Esophagus squamous epithelium (tissue), 5 donors: ENCODE results near the gene RELCH. TPM values are rescaled to one million over a fixed set of nuclear protein-coding genes. Genes with fewer than 3 reads are reported as not detected.

Experiments
- DNase-seq: peaks from one replicate; lab custom pipeline; 2025; lab: John Stamatoyannopoulos, UW
- H3K27ac ChIP-seq, 4 donors: fragments of 200-600 bp; sonication (generic); one replicate each; pipeline ENCODE4 v1.5.1; 2016 to 2019; ENCODE audit warnings: mild to moderate bottlenecking in 1 of 4
- H3K27me3 ChIP-seq, 4 donors: fragments of 200-600 bp; sonication (generic); 1 replicate in 3 of 4; 2 replicates in 1 of 4; pipeline versions ENCODE4 v1.5.1 to v1.6.0; 2017 to 2021; ENCODE audit warnings: antibody characterized with exemption in 1 of 4
- H3K36me3 ChIP-seq, 3 donors: fragments of 200-600 bp; sonication (generic); one replicate each; pipeline ENCODE4 v1.5.1; 2016 to 2019
- H3K4me1 ChIP-seq, 3 donors: fragments of 200-600 bp; sonication (generic); one replicate each; pipeline ENCODE4 v1.5.1; 2017 to 2019
- H3K4me3 ChIP-seq, 4 donors: fragments of 200-600 bp; sonication (generic); 1 replicate in 3 of 4; 2 replicates in 1 of 4; pipeline ENCODE4 v1.5.1; 2016 to 2019; ENCODE audit warnings: mild to moderate bottlenecking in 2 of 4, moderate library complexity in 1 of 4
- H3K9me3 ChIP-seq, 3 donors: fragments of 200-600 bp; sonication (generic); one replicate each; pipeline ENCODE4 v1.5.1; 2016 to 2019
- CTCF ChIP-seq, 6 experiments: fragments of 450-650 bp in 4 of 6; fragments of 200-600 bp in 2 of 6; sonication (generic) in 2 of 6; IDR thresholded peaks; one replicate each; pipeline ENCODE4 v1.5.1; 2016 to 2019; ENCODE audit warnings: antibody characterized with exemption in 6 of 6, mild to moderate bottlenecking in 4 of 6, moderate library complexity in 4 of 6
- POLR2A ChIP-seq, 4 donors: fragments of 450-650 bp; IDR thresholded peaks; one replicate each; pipeline ENCODE4 v1.6.1; 2017; ENCODE audit warnings: antibody characterized with exemption in 4 of 4, mild to moderate bottlenecking in 4 of 4, moderate library complexity in 3 of 4
- WGBS, 2 donors: methylation state at CpG; one replicate each; pipeline ENCODE4 v1.1.5; 2018; 5-methylcytosine and 5-hydroxymethylcytosine counted together
- intact Hi-C: fragments of 100-400 bp; cut with DNase I; formaldehyde crosslinking; loops from one replicate; pipeline ENCODE4 v1.15.0; 2022
- small RNA-seq, 4 donors: library from RNA; depleted of rRNA; stranded (forward); fragments of <200 nt; gene quantifications; one replicate each; pipeline ENCODE3, GENCODE V24; 2016
- total RNA-seq, 4 donors: library from RNA; depleted of rRNA; stranded (reverse); fragments of >200 nt; gene quantifications; one replicate each; pipeline ENCODE4 v1.1.0, GENCODE V29; 2016
- donor health status: DM: yes; HTN: yes; CAD: no.

Gene RELCH
- total RNA-seq, 4 donors from 2014 or later: 32.8 to 98.0 (median 69.0) TPM

GRCh38 chr18:62354151-62354550 lies 167.1 kb downstream of the RELCH start:
- WGBS, 2 donors: 77 to 84% methylated on average over 5 to 11 of the region's 29 CpGs
- intact Hi-C loops: no loop called here
- H3K4me3 ChIP-seq: no peak overlapping the region

GRCh38 chr18:62357079-62357719 lies 170.1 kb downstream of the RELCH start:
- Histone ChIP-seq H3K36me3 (no peaks in the 10 kb centered on the region), H3K27me3 (no peaks in the 10 kb centered on the region), H3K4me3 (no peak overlapping the region), H3K27ac (no peak overlapping the region), H3K9me3 (no peaks in the 10 kb centered on the region), H3K4me1 (no peaks in the 10 kb centered on the region)
- WGBS, 2 donors: 67 to 83% methylated on average over 5 of the region's 5 CpGs
- DNase-seq: no peak
- TF ChIP-seq CTCF (IDR thresholded peaks at IDR 0.05) (no peak), POLR2A (IDR thresholded peaks at IDR 0.05) (no peak)
- intact Hi-C loops: no loop called here

More at GRCh38 chr18:62354151-62354550, 167.1 kb downstream of the RELCH start:
- no peak for DNase-seq
- Histone ChIP-seq H3K27ac (no peak overlapping the region), H3K36me3 (no peaks in the 10 kb centered on the region), H3K27me3 (no peaks in the 10 kb centered on the region), H3K4me1 (no peaks in the 10 kb centered on the region), H3K9me3 (no peaks in the 10 kb centered on the region)
- TF ChIP-seq POLR2A (IDR thresholded peaks at IDR 0.05) (no peak), CTCF (IDR thresholded peaks at IDR 0.05) (no peak)

Small RNA genes within 50 kb of the gene (small RNA-seq; reads per million reads assigned to genes)
- 0 reads per million in 4 donors for gene RF00019

Other genes with a start within 250 kb of the RELCH start
- gene PIGN, start 199 bp upstream of the RELCH start, total RNA-seq: 10 to 100 TPM; 26.1 to 48.8 (median 34.6) TPM
- gene TNFRSF11A, start 138.1 kb downstream of the RELCH start, total RNA-seq: 1 to 10 TPM; 1.9 to 5.6 (median 3.6) TPM